ENCODE data around the gene MIPOL1. TPM values are rescaled to one million over a fixed set of nuclear protein-coding genes. Genes with fewer than 3 reads are reported as not detected.

Gene MIPOL1
- total and polyA plus RNA-seq, 2 of the 13 experiments (the other 11 are each of a cell fraction or from before 2014, with no cell fraction given) = 8.6 to 34.2 TPM

DNA sequence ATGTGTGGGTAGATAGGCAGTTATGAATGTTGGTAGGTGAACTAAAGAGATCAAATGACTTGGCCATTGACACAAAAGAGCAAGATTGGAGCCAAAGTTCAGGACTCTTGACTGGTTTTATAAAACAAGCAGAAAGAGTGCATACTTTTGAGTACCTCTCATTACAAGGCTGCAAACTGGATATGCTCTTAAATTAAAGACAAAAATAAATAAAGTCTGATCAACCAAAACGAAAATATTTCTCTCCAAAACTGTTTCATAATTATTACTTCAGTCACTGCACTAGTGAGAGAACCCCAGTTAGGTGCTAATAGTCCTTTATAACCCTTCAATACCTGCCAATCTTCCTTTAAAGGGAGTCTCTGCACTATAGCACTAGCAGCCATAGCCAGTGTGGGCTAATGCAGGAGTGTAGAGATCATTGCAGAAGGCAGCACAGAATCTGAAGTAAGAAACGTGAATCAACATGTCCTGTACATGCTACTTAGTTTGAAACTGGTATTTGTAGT lies 250.2 kb downstream of the MIPOL1 start (continued):
- TF ChIP-seq ZNF510 (CRISPR knock-in tag; IDR thresholded peaks at IDR 0.05; ENCODE audit: low read depth) = no peak
- TF ChIP-seq RFXANK (CRISPR knock-in tag; IDR thresholded peaks at IDR 0.05) = no peak
- no peak for TF ChIP-seq ZNF557 (CRISPR knock-in tag; IDR thresholded peaks at IDR 0.05)
- TF ChIP-seq CHD2 (IDR thresholded peaks at IDR 0.05; ENCODE audit: low read depth, low read length) = no peak
- peak; percentile 51; the same call in 1 of the 2 replicates for TF ChIP-seq SMYD3 (CRISPR knock-in tag; IDR thresholded peaks at IDR 0.05)
- peak; percentile 25; the same call in 1 of the 2 replicates for TF ChIP-seq MIXL1 (CRISPR knock-in tag; IDR thresholded peaks at IDR 0.05)
- 0 out of 2 replicates have a peak, but pooled peaks have one; percentile 11 for TF ChIP-seq MED1 (CRISPR knock-in tag; IDR thresholded peaks at IDR 0.05)
- TF ChIP-seq ZNF629 (CRISPR knock-in tag; conservative IDR thresholded peaks at IDR 0.05) = no peak
- TF ChIP-seq SIX1 (CRISPR knock-in tag; IDR thresholded peaks at IDR 0.05; ENCODE audit: borderline replicate concordance) = peak; percentile 87
- TF ChIP-seq SP5 (CRISPR knock-in tag; IDR thresholded peaks at IDR 0.05; ENCODE audit: borderline replicate concordance, low read depth) = 0 out of 2 replicates have a peak, but pooled peaks have one; percentile 4
- TF ChIP-seq, protein P1, sequence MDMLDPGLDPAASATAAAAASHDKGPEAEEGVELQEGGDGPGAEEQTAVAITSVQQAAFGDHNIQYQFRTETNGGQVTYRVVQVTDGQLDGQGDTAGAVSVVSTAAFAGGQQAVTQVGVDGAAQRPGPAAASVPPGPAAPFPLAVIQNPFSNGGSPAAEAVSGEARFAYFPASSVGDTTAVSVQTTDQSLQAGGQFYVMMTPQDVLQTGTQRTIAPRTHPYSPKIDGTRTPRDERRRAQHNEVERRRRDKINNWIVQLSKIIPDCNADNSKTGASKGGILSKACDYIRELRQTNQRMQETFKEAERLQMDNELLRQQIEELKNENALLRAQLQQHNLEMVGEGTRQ (IDR thresholded peaks at IDR 0.05; ENCODE audit: low read depth, low read length) = no peak
- TF ChIP-seq, protein P1 (CRISPR knock-in tag; IDR thresholded peaks at IDR 0.05; ENCODE audit: borderline replicate concordance) = no peak
- no peak for TF ChIP-seq BCL6 (CRISPR knock-in tag; IDR thresholded peaks at IDR 0.05)
- TF ChIP-seq HNF4G (IDR thresholded peaks at IDR 0.05; ENCODE audit: borderline replicate concordance, low read depth, low read length) = peak; percentile 60
- TF ChIP-seq HNF4G (CRISPR knock-in tag; IDR thresholded peaks at IDR 0.05; ENCODE audit: borderline replicate concordance, low read depth) = no peak
- TF ChIP-seq ZNF672 (CRISPR knock-in tag; IDR thresholded peaks at IDR 0.05) = no peak
- TF ChIP-seq TEAD3 (CRISPR knock-in tag; optimal IDR thresholded peaks at IDR 0.05; ENCODE audit: borderline replicate concordance) = peak; percentile 9
- no peak for TF ChIP-seq KDM5A (IDR thresholded peaks at IDR 0.05; ENCODE audit: borderline replicate concordance, low read length)
- no peak for TF ChIP-seq NR2F6 (IDR thresholded peaks at IDR 0.05)
- TF ChIP-seq NR2F6 (CRISPR knock-in tag; IDR thresholded peaks at IDR 0.05) = no peak
- TF ChIP-seq SAP130 (CRISPR knock-in tag; IDR thresholded peaks at IDR 0.05; ENCODE audit: low read depth) = peak; percentile 37
- no peak for TF ChIP-seq ZNF598 (CRISPR knock-in tag; IDR thresholded peaks at IDR 0.05; ENCODE audit: borderline replicate concordance)
- peak; percentile 44; the same call in 1 of the 2 replicates for TF ChIP-seq SP140L (CRISPR knock-in tag; IDR thresholded peaks at IDR 0.05; ENCODE audit: borderline replicate concordance)
- TF ChIP-seq, protein P2, sequence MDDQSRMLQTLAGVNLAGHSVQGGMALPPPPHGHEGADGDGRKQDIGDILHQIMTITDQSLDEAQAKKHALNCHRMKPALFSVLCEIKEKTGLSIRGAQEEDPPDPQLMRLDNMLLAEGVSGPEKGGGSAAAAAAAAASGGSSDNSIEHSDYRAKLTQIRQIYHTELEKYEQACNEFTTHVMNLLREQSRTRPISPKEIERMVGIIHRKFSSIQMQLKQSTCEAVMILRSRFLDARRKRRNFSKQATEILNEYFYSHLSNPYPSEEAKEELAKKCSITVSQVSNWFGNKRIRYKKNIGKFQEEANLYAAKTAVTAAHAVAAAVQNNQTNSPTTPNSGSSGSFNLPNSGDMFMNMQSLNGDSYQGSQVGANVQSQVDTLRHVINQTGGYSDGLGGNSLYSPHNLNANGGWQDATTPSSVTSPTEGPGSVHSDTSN (CRISPR knock-in tag; IDR thresholded peaks at IDR 0.05; ENCODE audit: borderline replicate concordance) = no peak
- TF ChIP-seq, protein P3, sequence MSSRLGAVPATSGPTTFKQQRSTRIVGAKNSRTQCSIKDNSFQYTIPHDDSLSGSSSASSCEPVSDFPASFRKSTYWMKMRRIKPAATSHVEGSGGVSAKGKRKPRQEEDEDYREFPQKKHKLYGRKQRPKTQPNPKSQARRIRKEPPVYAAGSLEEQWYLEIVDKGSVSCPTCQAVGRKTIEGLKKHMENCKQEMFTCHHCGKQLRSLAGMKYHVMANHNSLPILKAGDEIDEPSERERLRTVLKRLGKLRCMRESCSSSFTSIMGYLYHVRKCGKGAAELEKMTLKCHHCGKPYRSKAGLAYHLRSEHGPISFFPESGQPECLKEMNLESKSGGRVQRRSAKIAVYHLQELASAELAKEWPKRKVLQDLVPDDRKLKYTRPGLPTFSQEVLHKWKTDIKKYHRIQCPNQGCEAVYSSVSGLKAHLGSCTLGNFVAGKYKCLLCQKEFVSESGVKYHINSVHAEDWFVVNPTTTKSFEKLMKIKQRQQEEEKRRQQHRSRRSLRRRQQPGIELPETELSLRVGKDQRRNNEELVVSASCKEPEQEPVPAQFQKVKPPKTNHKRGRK (CRISPR knock-in tag; IDR thresholded peaks at IDR 0.05) = no peak; the same call in 1 of the 2 replicates
- TF ChIP-seq PCBP1 (IDR thresholded peaks at IDR 0.05; ENCODE audit: borderline replicate concordance, low read depth, low read length) = no peak
- TF ChIP-seq, protein P4, sequence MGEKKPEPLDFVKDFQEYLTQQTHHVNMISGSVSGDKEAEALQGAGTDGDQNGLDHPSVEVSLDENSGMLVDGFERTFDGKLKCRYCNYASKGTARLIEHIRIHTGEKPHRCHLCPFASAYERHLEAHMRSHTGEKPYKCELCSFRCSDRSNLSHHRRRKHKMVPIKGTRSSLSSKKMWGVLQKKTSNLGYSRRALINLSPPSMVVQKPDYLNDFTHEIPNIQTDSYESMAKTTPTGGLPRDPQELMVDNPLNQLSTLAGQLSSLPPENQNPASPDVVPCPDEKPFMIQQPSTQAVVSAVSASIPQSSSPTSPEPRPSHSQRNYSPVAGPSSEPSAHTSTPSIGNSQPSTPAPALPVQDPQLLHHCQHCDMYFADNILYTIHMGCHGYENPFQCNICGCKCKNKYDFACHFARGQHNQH (CRISPR knock-in tag; IDR thresholded peaks at IDR 0.05) = no peak
- peak; percentile 9; the same call in 1 of the 2 replicates for TF ChIP-seq ZKSCAN8 (CRISPR knock-in tag; IDR thresholded peaks at IDR 0.05; ENCODE audit: borderline replicate concordance)
